Neuron (in vitro differentiated cells): ENCODE data around the gene F2RL2.

ENCODE experiments used
- H2AFZ ChIP-seq: one replicate; pipeline ENCODE4 v1.6.1; 2013; ENCODE audit warnings: low read depth, mild to moderate bottlenecking, inconsistent platforms, low read length, moderate library complexity
- H3K27me3 ChIP-seq: one replicate; pipeline ENCODE4 v1.6.1; 2013; ENCODE audit warnings: low read length; ENCODE audit not compliant: insufficient read depth
- H3K36me3 ChIP-seq: one replicate; pipeline ENCODE4 v1.6.1; 2013; ENCODE audit warnings: low read length; ENCODE audit not compliant: insufficient read depth
- H3K4me1 ChIP-seq: one replicate; pipeline ENCODE4 v1.6.1; 2013; ENCODE audit warnings: low read length; ENCODE audit not compliant: insufficient read depth
- H3K4me3 ChIP-seq: 2 replicates; pipeline ENCODE4 v1.5.1; 2013; ENCODE audit warnings: mild to moderate bottlenecking, low read length, moderate library complexity
- H3K9me3 ChIP-seq: one replicate; pipeline ENCODE4 v1.6.1; 2013; ENCODE audit warnings: low read length

Gene F2RL2

DNA sequence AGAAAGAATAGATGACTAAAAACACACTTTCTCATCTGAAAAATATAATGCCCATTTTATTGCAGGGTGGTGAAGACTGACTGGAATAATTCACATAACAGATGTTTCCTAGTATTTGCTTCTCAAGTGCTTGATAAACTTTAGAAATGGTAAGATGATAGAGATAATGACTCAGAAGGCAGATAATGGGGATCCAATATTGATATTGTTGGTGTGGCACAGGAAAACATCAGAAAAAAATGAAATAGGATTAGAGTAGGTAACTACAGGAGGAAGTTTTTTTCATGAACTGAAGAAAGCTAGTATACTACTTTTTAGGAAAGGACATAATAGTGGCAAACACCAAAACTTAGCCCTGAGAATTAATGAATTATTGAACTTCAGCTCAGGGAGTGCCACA is 20.2 kb upstream of the F2RL2 start:
- Histone ChIP-seq H3K27me3 (no peaks in the 10 kb centered on the region), H3K4me3 (no peak overlapping the region), H2AFZ (no peak overlapping the region), H3K9me3 (peaks cover 5% of the 10 kb centered on the region), H3K36me3 (peaks cover 4% of the 10 kb centered on the region), H3K4me1 (peaks cover 3% of the 10 kb centered on the region)

DNA sequence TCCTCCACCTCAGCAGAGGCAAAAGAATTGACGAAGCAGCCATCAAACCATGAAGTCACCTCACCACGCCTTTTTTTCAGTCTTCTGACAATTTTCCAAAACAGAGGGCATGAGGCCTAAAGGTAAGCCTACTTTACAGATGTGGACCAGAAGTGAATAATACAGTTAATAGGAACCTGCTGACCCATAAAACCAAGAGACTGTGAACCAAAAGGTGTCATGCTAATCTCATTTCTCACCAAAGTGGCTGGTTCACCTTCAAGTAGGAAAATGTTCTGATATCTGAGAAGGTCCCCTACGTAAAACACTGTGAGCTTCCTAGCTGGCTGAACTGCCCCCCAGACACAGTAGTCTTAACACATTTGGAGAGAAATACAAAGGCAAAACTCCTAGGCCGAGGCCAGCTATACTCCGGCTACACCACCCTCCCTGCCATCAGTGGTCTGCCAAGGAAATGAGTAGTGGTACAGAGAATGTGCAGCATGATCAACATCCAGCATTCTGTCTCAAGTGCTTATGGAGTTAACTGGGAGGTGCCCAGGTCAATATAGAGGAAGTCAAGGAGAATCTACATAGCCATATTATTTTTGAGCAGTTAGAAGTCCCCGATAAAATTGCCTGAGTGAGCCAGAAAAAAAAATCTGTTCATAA is 19.3 kb upstream of the F2RL2 start:
- no peak overlapping the region for H3K4me3 ChIP-seq
- H3K27me3 ChIP-seq: no peaks in the 10 kb centered on the region
- peaks cover 3% of the 10 kb centered on the region for H3K4me1 ChIP-seq
- H2AFZ ChIP-seq: no peak overlapping the region
- peaks cover 4% of the 10 kb centered on the region for H3K36me3 ChIP-seq
- no peaks in the 10 kb centered on the region for H3K9me3 ChIP-seq

DNA sequence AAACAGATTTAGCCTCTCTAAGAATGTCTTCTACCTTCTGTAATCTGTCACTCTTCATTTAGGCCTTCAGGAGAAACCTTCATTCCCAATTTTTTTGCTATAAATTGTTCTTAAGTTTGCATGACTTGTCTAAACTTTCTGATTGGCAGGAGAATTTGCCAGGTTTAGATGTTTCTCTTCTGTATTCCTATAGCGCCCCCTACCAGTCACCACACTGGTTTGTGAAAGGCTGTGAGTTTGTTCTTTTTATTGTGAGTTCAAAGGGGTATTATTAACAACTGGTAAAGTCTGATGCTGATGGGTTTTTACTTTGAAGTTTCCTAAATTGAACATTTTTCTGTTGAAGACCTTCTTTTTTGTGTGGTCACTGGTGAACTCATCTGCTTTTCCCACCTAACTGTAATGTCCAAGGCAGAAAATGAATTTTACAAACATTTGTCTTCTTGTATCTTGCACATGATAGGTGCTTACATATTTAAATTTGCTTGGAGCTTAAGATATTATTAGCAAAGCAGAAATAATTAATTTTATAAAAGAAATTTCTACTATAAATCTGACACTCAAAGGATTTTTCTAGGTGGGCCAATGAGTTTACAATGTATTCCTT is 18.4 kb upstream of the F2RL2 start:
- Histone ChIP-seq H3K27me3 (no peaks in the 10 kb centered on the region), H3K4me3 (no peak overlapping the region), H2AFZ (no peak overlapping the region), H3K9me3 (no peaks in the 10 kb centered on the region), H3K36me3 (peaks cover 4% of the 10 kb centered on the region), H3K4me1 (peaks cover 3% of the 10 kb centered on the region)

DNA sequence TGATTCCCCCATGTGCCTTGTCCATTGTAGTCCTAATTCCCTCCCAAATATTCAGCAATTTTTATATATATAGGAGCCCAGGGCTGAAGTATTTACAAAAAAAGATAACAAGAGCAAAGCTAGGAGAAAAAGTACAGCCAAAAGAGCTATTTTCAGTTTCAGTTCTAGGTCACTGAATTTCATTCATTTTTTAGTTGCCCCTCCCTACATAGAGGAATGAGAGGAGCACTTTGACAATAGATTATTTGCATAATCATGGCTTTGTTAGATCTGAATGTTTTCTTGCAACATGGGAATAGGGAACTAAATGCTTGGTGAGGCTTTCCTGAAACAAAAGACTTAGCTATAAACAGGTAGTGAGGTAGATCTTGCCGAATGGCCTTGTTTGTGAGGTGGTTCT is 15.3 kb upstream of the F2RL2 start:
- Histone ChIP-seq H3K4me3 (no peak overlapping the region), H3K9me3 (no peaks in the 10 kb centered on the region), H3K4me1 (peaks cover 3% of the 10 kb centered on the region), H3K27me3 (no peaks in the 10 kb centered on the region), H3K36me3 (peaks cover 2% of the 10 kb centered on the region), H2AFZ (no peak overlapping the region)

DNA sequence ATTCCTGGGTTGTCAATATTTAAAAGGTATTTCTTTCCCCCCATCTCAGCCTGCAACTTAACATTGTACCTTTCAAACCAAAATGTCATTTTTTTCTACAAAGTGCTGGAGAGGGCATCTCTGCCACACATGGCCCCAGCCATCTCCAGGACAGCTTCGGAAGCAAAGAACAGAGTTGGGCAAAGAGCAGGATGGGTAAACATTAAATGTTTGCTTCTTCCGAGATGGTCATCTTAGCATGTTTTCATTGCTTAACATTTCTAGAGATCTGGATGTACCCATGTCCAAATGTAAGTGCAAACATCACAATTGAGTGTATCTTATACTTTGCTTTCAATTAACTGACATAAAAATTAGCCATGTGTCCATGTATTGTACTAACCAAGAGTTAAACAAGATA is 14.3 kb upstream of the F2RL2 start:
- Histone ChIP-seq H2AFZ (no peak overlapping the region), H3K27me3 (no peaks in the 10 kb centered on the region), H3K4me1 (peaks cover 3% of the 10 kb centered on the region), H3K4me3 (no peak overlapping the region), H3K36me3 (no peaks in the 10 kb centered on the region), H3K9me3 (no peaks in the 10 kb centered on the region)

DNA sequence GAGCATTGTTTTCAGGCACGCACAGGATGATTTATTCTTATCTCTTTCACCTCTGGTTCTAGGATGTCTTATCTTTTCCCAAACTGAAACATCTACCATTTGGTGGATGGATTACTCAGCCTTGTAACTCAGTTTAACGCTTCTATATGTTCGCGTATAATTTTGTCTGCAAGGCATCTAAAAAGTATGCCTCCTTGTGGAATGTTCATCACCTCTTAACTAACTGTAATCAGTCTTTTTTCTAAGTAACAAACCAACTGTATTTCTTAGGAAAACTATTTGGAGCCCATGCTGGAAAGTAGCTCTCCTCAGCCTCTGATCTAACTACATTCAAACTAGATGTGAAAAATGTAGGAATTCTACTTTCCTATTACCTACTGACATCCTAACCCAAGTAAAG is 11.5 kb upstream of the F2RL2 start:
- Histone ChIP-seq H3K9me3 (no peaks in the 10 kb centered on the region), H2AFZ (no peak overlapping the region), H3K36me3 (no peaks in the 10 kb centered on the region), H3K4me3 (no peak overlapping the region), H3K27me3 (no peaks in the 10 kb centered on the region), H3K4me1 (peaks cover 3% of the 10 kb centered on the region)

DNA sequence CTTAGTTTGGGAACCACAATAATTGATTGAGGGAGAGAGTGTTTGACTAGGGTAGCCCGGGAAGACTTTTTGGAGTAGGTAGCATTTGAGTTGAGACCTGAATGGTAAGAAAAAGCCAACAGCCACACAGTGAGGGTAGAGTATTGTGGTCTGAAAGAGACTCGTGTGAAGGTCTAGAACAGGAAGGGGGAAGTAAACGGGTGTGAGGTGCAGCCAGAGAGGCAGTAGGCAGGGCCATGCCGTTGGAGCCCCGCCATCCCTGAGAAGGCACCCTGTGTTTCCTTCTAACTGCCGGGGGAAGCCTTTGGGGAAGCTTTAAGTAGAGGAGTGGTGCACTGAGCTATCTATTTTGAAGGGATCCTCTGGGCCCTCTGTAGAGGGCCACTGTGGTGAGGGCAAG is 3.5 kb upstream of the F2RL2 start:
- H3K9me3 ChIP-seq: no peaks in the 10 kb centered on the region
- no peak overlapping the region for H3K4me3 ChIP-seq
- H3K27me3 ChIP-seq: no peaks in the 10 kb centered on the region
- no peak overlapping the region for H2AFZ ChIP-seq
- H3K36me3 ChIP-seq: peaks cover 9% of the 10 kb centered on the region
- H3K4me1 ChIP-seq: peaks cover 3% of the 10 kb centered on the region

DNA sequence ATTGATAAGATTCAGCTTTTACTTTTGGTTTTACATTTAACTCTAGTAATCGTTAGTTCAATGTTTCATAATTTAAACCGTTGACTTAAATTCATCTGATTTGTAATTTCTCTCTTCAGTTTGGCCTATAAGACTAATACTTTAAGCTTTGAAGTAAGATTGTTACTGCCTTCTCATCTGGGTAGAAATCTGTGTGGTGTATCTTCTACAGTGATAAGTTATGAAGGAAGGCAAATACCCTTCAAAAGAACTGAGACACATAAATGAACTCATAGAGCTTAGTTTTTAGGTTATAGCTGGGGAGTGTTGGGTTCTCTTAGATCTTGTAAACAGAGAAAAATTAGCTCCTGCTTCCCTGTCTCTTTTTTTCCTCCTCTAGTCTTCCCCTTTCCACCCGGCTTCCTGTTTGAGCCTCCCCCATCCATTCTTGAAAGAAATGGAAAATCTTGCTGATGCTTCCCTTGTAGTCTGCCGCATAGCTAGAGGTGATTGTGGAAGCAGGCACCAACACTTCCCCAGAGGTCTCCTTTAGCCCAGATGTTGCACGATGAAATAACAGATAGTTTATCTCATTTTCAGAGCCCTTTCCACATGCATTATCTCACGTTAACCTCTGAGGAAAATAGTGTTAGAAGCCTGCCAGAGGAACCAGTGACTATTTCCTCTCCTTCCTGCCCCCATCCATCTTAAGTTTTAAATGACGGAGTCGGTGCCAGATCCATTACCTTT is 2.0 kb upstream of the F2RL2 start:
- Histone ChIP-seq H3K4me1 (peaks cover 3% of the 10 kb centered on the region), H3K27me3 (no peaks in the 10 kb centered on the region), H2AFZ (no peak overlapping the region), H3K36me3 (peaks cover 9% of the 10 kb centered on the region), H3K4me3 (no peak overlapping the region), H3K9me3 (no peaks in the 10 kb centered on the region)

DNA sequence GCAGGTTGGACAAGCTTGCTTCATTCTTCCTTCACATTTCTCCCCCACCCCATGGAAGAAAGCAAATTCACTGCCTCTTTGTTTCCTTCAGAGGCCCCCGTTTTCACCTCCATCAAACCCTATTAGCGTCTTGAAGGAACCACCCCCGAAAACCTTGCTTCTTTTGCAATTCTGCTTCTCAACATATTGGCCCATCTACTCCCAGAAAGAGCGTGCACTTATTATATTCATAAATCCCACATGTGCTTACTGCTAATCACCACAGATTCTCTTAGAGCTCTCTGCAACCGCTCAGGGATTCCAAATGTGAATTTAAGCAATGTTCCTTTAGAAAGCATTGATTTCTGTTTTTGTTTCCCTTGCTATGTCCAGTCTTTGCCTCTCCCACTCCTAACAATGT is 1.1 kb downstream of the F2RL2 start:
- Histone ChIP-seq H3K4me1 (peaks cover 3% of the 10 kb centered on the region), H2AFZ (no peak overlapping the region), H3K9me3 (no peaks in the 10 kb centered on the region), H3K36me3 (peaks cover 3% of the 10 kb centered on the region), H3K4me3 (no peak overlapping the region), H3K27me3 (no peaks in the 10 kb centered on the region)

DNA sequence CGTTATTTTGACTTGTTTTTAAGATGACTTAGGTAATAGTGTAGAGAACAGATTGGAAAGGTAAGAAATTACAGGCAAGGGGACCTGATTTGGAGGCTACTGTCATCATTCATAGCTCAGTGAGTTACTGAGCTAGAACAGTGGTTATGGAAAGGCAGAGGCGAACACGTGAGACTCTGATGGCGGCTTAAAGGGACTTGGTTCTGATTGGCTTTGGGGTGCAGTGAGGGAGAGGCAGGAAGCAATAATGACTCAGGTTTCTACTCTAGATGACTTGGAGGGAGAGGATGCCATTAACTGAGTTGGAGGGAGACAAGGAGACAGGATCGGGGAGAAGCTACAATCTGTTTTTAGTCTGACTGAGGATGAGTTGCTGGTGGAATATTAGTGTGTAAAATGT is 3.0 kb downstream of the F2RL2 start:
- Histone ChIP-seq H3K4me1 (peaks cover 3% of the 10 kb centered on the region), H3K4me3 (no peak overlapping the region), H3K27me3 (no peaks in the 10 kb centered on the region), H2AFZ (no peak overlapping the region), H3K36me3 (no peaks in the 10 kb centered on the region), H3K9me3 (no peaks in the 10 kb centered on the region)

DNA sequence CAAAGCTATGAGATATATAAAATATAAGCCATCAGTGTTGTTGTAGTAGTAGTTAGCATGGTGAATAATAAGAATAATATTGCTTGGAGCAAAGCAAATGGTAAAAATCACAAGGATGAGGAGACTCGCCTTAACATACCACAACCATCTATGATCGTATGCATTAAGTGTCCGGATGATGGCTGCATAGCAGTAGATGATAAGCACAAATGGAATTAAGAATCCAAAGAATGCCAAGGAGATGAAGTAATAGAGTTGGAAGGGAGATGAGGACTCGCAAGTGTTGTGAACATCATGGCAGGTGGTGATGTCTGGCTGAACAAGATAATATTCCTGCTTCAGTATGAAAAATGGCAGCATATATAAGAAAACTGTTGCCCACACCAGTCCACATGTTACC is 5.5 kb downstream of the F2RL2 start:
- no peaks in the 10 kb centered on the region for H3K27me3 ChIP-seq
- no peak overlapping the region for H2AFZ ChIP-seq
- peaks cover 2% of the 10 kb centered on the region for H3K36me3 ChIP-seq
- no peak overlapping the region for H3K4me3 ChIP-seq
- H3K4me1 ChIP-seq: no peaks in the 10 kb centered on the region
- H3K9me3 ChIP-seq: no peaks in the 10 kb centered on the region

DNA sequence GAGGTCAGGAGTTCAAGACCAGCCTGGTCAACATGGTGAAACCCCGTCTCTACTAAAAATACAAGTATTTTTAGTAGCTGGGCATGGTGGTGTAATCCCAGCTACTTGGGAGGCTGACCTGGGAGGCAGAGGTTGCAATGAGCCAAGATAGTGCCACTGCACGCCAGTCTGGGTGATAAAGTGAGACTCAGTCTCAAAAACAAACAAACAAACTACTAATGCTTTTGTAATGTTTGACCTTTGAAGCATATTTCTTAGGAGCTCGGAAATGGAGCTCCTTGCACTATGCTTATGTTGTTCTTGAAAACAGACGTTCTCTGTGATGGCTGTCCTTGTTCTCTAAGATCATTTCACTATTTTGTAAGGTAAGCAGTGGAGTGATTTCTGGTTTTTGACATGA is 6.0 kb downstream of the F2RL2 start:
- H3K9me3 ChIP-seq: no peaks in the 10 kb centered on the region
- H2AFZ ChIP-seq: no peak overlapping the region
- H3K4me1 ChIP-seq: no peaks in the 10 kb centered on the region
- H3K27me3 ChIP-seq: no peaks in the 10 kb centered on the region
- H3K36me3 ChIP-seq: peaks cover 2% of the 10 kb centered on the region
- H3K4me3 ChIP-seq: no peak overlapping the region

DNA sequence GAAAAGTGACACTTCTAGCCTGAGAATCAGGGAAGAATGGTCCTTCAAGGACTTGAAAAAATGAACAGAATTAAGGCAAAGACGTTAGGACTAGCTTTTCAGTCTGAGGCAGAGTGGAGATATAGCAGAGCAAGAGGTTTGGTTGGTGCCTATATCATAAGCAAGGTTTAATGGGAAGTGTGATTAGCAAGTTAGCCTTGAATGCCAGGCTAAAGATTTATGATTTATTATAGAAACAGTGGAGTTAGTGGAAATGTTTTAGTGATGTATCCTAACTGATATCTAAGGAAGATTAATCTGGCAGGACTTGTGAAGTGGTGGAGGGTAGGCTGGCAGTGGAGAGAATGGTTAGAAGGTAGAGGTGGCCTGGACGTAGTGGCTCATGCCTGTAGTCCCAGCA is 7.0 kb downstream of the F2RL2 start:
- peaks cover 6% of the 10 kb centered on the region for H3K36me3 ChIP-seq
- no peaks in the 10 kb centered on the region for H3K9me3 ChIP-seq

More for the DNA sequence above, 7.0 kb downstream of the F2RL2 start:
- no peak overlapping the region for H2AFZ ChIP-seq
- no peaks in the 10 kb centered on the region for H3K4me1 ChIP-seq
- H3K27me3 ChIP-seq: no peaks in the 10 kb centered on the region
- no peak overlapping the region for H3K4me3 ChIP-seq
